Neural cell (in vitro differentiated cells): ENCODE results near the gene TSSK3. TPM values are rescaled to one million over a fixed set of nuclear protein-coding genes. Genes with fewer than 3 reads are reported as not detected.

Experiments used
- H2AFZ ChIP-seq: fragments of 200-600, 300-800 bp; sonication (generic), shearing (Covaris generic); 2 replicates; pipeline ENCODE4 v1.6.0; 2014; ENCODE audit warnings: low read depth, mild to moderate bottlenecking, antibody characterized with exemption, low read length, moderate library complexity
- H3F3A ChIP-seq: fragments of 200-600 bp; shearing (Covaris generic); 2 replicates; pipeline ENCODE4 v1.6.1; 2016; ENCODE audit warnings: mild to moderate bottlenecking, moderate library complexity, mixed read lengths, antibody characterized with exemption, low read length; ENCODE audit not compliant: insufficient read depth, poor library complexity, severe bottlenecking
- H3K27ac ChIP-seq: fragments of 200-600, 300-800 bp; sonication (generic), shearing (Covaris generic); 2 replicates; pipeline ENCODE4 v1.5.1; 2014; ENCODE audit warnings: mild to moderate bottlenecking, low read length, moderate library complexity
- H3K27me3 ChIP-seq: fragments of 300-800, 200-600 bp; sonication (generic), shearing (Covaris generic); 2 replicates; pipeline ENCODE4 v1.6.0; 2014; ENCODE audit warnings: mild to moderate bottlenecking, low read depth, low read length, moderate library complexity; ENCODE audit not compliant: insufficient read depth
- H3K36me3 ChIP-seq: fragments of 300-800, 200-600 bp; sonication (generic), shearing (Covaris generic); 2 replicates; pipeline ENCODE4 v1.5.1; 2014; ENCODE audit warnings: mild to moderate bottlenecking, antibody characterized with exemption, low read length, moderate library complexity; ENCODE audit not compliant: insufficient read depth
- H3K4me2 ChIP-seq: fragments of 300-800, 200-600 bp; sonication (generic), shearing (Covaris generic); 2 replicates; pipeline ENCODE4 v1.6.0; 2014; ENCODE audit warnings: mild to moderate bottlenecking, low read length
- H3K4me3 ChIP-seq: fragments of 300-800, 200-600 bp; sonication (generic), shearing (Covaris generic); 2 replicates; pipeline ENCODE4 v1.5.1; 2014; ENCODE audit warnings: mild to moderate bottlenecking, low read length, moderate library complexity
- H3K79me2 ChIP-seq: fragments of 200-600 bp; shearing (Covaris generic); replicated peaks from 2 replicates; pipeline ENCODE4 v1.6.0; 2014; ENCODE audit warnings: mild to moderate bottlenecking, low read length, moderate library complexity; ENCODE audit not compliant: insufficient read depth
- H3K9ac ChIP-seq: fragments of 300-800, 200-600 bp; sonication (generic), shearing (Covaris generic); 2 replicates; pipeline ENCODE4 v1.6.1; 2016; ENCODE audit warnings: mild to moderate bottlenecking, low read length, mixed read lengths
- H3K9me2 ChIP-seq: fragments of 200-600 bp; shearing (Covaris generic); 2 replicates; pipeline ENCODE4 v1.6.1; 2016; ENCODE audit warnings: mild to moderate bottlenecking, low read length, mixed read lengths; ENCODE audit not compliant: insufficient read depth
- H3K9me3 ChIP-seq: fragments of 200-600, 300-800 bp; sonication (generic), shearing (Covaris generic); 2 replicates; pipeline ENCODE4 v1.6.1; 2016; ENCODE audit warnings: mild to moderate bottlenecking, mixed run types, low read length, moderate library complexity, mixed read lengths
- H4K20me1 ChIP-seq: fragments of 200-600 bp; shearing (Covaris generic); 2 replicates; pipeline ENCODE4 v1.6.1; 2016; ENCODE audit warnings: mild to moderate bottlenecking, mixed run types; ENCODE audit not compliant: insufficient read depth
- EP300 ChIP-seq: fragments of 450-650 bp; conservative IDR thresholded peaks from 2 replicates; pipeline ENCODE4 v1.6.1; 2014; ENCODE audit warnings: antibody characterized with exemption, mild to moderate bottlenecking, moderate library complexity; ENCODE audit not compliant: poor library complexity, severe bottlenecking
- EZH2 ChIP-seq: fragments of 200-600, 300-800 bp; shearing (Covaris generic), sonication (generic); IDR thresholded peaks from 2 replicates; pipeline ENCODE4 v1.6.1; 2014; ENCODE audit warnings: antibody characterized with exemption, low read length, borderline replicate concordance, mild to moderate bottlenecking; ENCODE audit not compliant: insufficient read depth, poor library complexity, severe bottlenecking
- MXI1 ChIP-seq: fragments of 450-650 bp; conservative IDR thresholded peaks from 2 replicates; pipeline ENCODE4 v1.6.1; 2014; ENCODE audit warnings: antibody characterized with exemption, mild to moderate bottlenecking; ENCODE audit not compliant: poor library complexity, severe bottlenecking
- POLR2AphosphoS5 ChIP-seq: IDR thresholded peaks from 2 replicates; pipeline ENCODE4 v1.6.1; 2012
- RAD21 ChIP-seq: fragments of 450-650 bp; conservative IDR thresholded peaks from 2 replicates; pipeline ENCODE4 v1.6.1; 2014; ENCODE audit warnings: antibody characterized with exemption, mild to moderate bottlenecking, moderate library complexity
- SMC3 ChIP-seq: fragments of 450-650 bp; conservative IDR thresholded peaks from 2 replicates; pipeline ENCODE4 v1.6.1; 2014; ENCODE audit warnings: antibody characterized with exemption, mild to moderate bottlenecking, moderate library complexity; ENCODE audit not compliant: poor library complexity
- TAF1 ChIP-seq: IDR thresholded peaks from 2 replicates; pipeline ENCODE4 v1.6.1; 2012; ENCODE audit warnings: low read depth
- polyA plus RNA-seq: library from polyadenylated mRNA; depleted of rRNA; stranded (reverse); fragments of >200 nt; gene quantifications from 2 replicates; pipeline ENCODE4 v1.2.3, GENCODE V29; 2014
- TF ChIP-seq, protein P1 (sequence below): fragments of 450-650 bp; IDR thresholded peaks from 2 replicates; pipeline ENCODE4 v1.5.1; 2014; ENCODE audit warnings: antibody characterized with exemption, mild to moderate bottlenecking, moderate library complexity; ENCODE audit not compliant: poor library complexity, severe bottlenecking
- TF ChIP-seq, protein P2 (sequence below): IDR thresholded peaks from 2 replicates; pipeline ENCODE4 v1.6.1; 2012; ENCODE audit warnings: borderline replicate concordance

The TSSK3 gene
- polyA plus RNA-seq, 1 donor from 2014 or later: not detected

DNA sequence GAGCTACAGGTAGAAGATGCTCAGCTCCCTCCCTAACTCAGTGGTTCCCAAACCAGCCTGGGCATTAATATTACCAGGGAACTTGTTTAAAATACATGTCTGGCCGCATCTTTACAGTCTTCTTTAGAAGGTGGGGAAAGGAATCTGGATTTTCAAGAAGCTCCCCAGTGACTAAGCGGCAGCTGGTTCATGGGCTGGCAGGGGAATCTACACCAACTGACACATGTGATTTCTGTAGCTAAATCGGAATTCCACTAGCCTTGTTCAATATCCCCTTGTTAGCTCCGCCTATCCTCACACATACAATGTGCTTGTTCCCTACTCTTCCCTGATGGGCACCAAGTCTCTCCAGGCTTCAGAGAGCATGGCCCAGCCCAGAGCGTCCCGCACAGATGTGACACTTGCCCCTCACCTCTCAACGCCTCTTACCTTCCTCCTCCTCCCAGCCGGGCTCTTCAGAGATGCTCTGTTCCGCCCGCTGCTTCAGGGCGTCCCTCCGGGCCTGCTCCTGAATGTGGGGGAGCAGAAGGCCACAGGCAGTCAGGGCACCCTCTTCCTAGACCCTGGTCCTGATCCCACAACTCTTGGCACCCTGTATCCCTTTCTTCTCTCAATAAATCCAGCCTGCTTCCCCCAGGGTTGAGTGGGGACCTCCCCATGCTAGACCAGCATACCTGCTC is 15.3 kb downstream of the TSSK3 start:
- Histone ChIP-seq H3F3A (no peaks in the 10 kb centered on the region), H3K9ac (no peak overlapping the region), H4K20me1 (no peaks in the 10 kb centered on the region), H3K9me2 (no peaks in the 10 kb centered on the region), H3K36me3 (no peaks in the 10 kb centered on the region), H2AFZ (no peak overlapping the region), H3K4me3 (no peak overlapping the region), H3K79me2 (no peaks in the 10 kb centered on the region), H3K4me2 (no peak overlapping the region), H3K9me3 (no peaks in the 10 kb centered on the region), H3K27me3 (no peaks in the 10 kb centered on the region), H3K27ac (no peak overlapping the region)
- TF ChIP-seq EP300 (no peak), MXI1 (no peak), TAF1 (no peak)
- TF ChIP-seq, protein P1, sequence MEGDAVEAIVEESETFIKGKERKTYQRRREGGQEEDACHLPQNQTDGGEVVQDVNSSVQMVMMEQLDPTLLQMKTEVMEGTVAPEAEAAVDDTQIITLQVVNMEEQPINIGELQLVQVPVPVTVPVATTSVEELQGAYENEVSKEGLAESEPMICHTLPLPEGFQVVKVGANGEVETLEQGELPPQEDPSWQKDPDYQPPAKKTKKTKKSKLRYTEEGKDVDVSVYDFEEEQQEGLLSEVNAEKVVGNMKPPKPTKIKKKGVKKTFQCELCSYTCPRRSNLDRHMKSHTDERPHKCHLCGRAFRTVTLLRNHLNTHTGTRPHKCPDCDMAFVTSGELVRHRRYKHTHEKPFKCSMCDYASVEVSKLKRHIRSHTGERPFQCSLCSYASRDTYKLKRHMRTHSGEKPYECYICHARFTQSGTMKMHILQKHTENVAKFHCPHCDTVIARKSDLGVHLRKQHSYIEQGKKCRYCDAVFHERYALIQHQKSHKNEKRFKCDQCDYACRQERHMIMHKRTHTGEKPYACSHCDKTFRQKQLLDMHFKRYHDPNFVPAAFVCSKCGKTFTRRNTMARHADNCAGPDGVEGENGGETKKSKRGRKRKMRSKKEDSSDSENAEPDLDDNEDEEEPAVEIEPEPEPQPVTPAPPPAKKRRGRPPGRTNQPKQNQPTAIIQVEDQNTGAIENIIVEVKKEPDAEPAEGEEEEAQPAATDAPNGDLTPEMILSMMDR: no peak

DNA sequence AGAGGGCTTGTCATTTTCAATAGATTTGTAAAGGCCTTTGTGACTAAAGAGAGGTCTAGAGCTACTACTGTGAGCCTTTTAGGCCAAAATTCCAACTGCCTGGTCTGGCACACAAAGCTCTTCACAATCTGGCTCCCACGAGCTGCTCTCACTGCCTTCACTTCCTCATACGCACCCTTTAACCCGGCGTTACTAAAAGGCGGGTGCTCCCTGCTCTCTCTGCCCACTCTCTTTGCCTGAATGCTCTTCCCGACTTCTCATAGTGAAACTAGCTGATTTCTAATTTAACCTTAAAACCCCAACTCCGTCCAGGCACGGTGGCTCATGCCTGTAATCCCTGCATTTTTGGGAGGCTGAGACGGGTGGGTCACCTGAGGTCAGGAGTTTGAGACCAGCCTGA is 17.7 kb downstream of the TSSK3 start:
- Histone ChIP-seq H3K79me2 (no peaks in the 10 kb centered on the region), H3K36me3 (no peaks in the 10 kb centered on the region), H3F3A (no peaks in the 10 kb centered on the region), H4K20me1 (no peaks in the 10 kb centered on the region), H3K9me2 (no peaks in the 10 kb centered on the region), H3K27ac (no peak overlapping the region), H3K9ac (no peak overlapping the region), H3K4me2 (no peak overlapping the region), H3K9me3 (no peaks in the 10 kb centered on the region), H3K4me3 (no peak overlapping the region), H3K27me3 (no peaks in the 10 kb centered on the region), H2AFZ (no peak overlapping the region)
- TF ChIP-seq EZH2: no peak
- no peak for TF ChIP-seq EP300

DNA sequence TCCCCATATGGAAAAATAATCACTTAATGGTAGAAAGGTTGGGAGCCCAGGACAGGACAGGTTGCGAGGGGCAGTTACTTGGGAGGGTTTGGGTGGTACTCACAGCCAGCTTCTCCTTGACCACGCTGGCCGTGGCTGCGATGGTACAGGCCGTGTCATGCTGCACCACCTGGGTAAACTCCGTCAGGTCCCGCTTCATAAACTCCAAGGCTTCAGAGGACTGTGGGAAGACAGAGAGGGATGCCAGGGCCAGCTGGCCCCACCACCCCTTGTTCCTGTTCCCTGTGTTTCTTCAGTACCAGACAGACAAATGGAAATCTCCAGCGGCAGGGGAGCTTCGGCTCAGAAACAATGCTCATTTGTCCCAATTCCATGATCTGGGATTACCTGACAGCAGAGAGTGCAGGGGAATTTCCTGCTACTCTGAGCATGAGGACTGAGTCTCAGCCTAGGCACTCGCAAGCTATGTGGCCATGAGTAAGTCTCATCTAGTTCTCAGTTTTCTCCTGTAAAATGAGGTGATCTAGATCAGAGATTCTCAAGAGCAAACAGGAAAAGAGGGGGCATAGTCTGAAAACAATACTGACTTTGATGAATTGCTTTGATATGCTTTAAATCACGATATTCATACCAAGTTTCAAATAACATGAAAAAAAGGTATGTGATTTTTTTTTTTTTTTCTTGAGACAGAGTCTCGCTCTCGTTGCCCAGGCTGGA is 24.5 kb downstream of the TSSK3 start:
- H3K27ac ChIP-seq: no peak overlapping the region
- no peaks in the 10 kb centered on the region for H3K9me3 ChIP-seq
- H3F3A ChIP-seq: no peaks in the 10 kb centered on the region
- H4K20me1 ChIP-seq: no peaks in the 10 kb centered on the region
- H3K4me3 ChIP-seq: no peak overlapping the region
- H3K36me3 ChIP-seq: peaks cover 15% of the 10 kb centered on the region
- no peak overlapping the region for H3K9ac ChIP-seq
- no peak for TF ChIP-seq POLR2AphosphoS5
- no peak for TF ChIP-seq SMC3
- no peak for TF ChIP-seq TAF1
- no peak for TF ChIP-seq MXI1
- no peak for TF ChIP-seq EP300
- TF ChIP-seq, protein P1: no peak
- TF ChIP-seq, protein P2, sequence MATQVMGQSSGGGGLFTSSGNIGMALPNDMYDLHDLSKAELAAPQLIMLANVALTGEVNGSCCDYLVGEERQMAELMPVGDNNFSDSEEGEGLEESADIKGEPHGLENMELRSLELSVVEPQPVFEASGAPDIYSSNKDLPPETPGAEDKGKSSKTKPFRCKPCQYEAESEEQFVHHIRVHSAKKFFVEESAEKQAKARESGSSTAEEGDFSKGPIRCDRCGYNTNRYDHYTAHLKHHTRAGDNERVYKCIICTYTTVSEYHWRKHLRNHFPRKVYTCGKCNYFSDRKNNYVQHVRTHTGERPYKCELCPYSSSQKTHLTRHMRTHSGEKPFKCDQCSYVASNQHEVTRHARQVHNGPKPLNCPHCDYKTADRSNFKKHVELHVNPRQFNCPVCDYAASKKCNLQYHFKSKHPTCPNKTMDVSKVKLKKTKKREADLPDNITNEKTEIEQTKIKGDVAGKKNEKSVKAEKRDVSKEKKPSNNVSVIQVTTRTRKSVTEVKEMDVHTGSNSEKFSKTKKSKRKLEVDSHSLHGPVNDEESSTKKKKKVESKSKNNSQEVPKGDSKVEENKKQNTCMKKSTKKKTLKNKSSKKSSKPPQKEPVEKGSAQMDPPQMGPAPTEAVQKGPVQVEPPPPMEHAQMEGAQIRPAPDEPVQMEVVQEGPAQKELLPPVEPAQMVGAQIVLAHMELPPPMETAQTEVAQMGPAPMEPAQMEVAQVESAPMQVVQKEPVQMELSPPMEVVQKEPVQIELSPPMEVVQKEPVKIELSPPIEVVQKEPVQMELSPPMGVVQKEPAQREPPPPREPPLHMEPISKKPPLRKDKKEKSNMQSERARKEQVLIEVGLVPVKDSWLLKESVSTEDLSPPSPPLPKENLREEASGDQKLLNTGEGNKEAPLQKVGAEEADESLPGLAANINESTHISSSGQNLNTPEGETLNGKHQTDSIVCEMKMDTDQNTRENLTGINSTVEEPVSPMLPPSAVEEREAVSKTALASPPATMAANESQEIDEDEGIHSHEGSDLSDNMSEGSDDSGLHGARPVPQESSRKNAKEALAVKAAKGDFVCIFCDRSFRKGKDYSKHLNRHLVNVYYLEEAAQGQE: no peak
- no peak for TF ChIP-seq EZH2
- no peak for TF ChIP-seq RAD21
- H2AFZ ChIP-seq: no peak overlapping the region
- peaks cover 19% of the 10 kb centered on the region for H3K79me2 ChIP-seq
- H3K9me2 ChIP-seq: no peaks in the 10 kb centered on the region
- H3K4me2 ChIP-seq: no peak overlapping the region
- H3K27me3 ChIP-seq: no peaks in the 10 kb centered on the region
